NCI-H1417 treated with DMSO at 0.1 percent for 48 hours (cell line): ENCODE data around the gene RPS6KA2.
"Not testable (repeated sequence)": the region's sequence is repeated elsewhere in the genome, so short reads cannot be mapped to it uniquely, and the experiment has no call there.

Experiments used
- DNase-seq: peaks from one replicate; lab custom pipeline; 2025; lab: John Stamatoyannopoulos, UW

The RPS6KA2 gene

GRCh38 chr6:166591961-166592520, 35.0 kb downstream of the RPS6KA2 start:
- no peak for DNase-seq

- DNase-seq = no peak
These were observed 36.0 kb downstream of the RPS6KA2 start for GRCh38 chr6:166591026-166591425.

GRCh38 chr6:166589786-166590574, 37.1 kb downstream of the RPS6KA2 start:
- no peak for DNase-seq

GRCh38 chr6:166589337-166589731, 37.7 kb downstream of the RPS6KA2 start:
- DNase-seq = no peak

- no peak for DNase-seq
These were observed 38.2 kb downstream of the RPS6KA2 start for GRCh38 chr6:166588691-166589336.

- DNase-seq = no peak
These were observed 39.2 kb downstream of the RPS6KA2 start for GRCh38 chr6:166587631-166588413.

- DNase-seq = no peak
These were observed 40.5 kb downstream of the RPS6KA2 start, which contains the start of gene RAMACL for GRCh38 chr6:166586424-166587156. Gene RAMACL (minus strand): TSS chr6:166586678. CDS start chr6:166586477, 201 bp downstream.

- DNase-seq = no peak
These were observed 42.1 kb downstream of the RPS6KA2 start for GRCh38 chr6:166584853-166585429.

- DNase-seq = no peak
These were observed 42.9 kb downstream of the RPS6KA2 start for GRCh38 chr6:166584155-166584554.

GRCh38 chr6:166583230-166583965, 43.7 kb downstream of the RPS6KA2 start:
- DNase-seq = no peak

GRCh38 chr6:166582258-166582657, 44.8 kb downstream of the RPS6KA2 start:
- no peak for DNase-seq

GRCh38 chr6:166581801-166582200, 45.2 kb downstream of the RPS6KA2 start:
- not testable (repeated sequence) for DNase-seq

- DNase-seq = no peak
These were observed 46.0 kb downstream of the RPS6KA2 start for GRCh38 chr6:166581091-166581511.

GRCh38 chr6:166580076-166581050, 46.7 kb downstream of the RPS6KA2 start:
- DNase-seq = no peak

- no peak for DNase-seq
These were observed 47.7 kb downstream of the RPS6KA2 start for GRCh38 chr6:166579237-166579850.

- no peak for DNase-seq
These were observed 48.4 kb downstream of the RPS6KA2 start for GRCh38 chr6:166578536-166579236.

GRCh38 chr6:166575205-166575604, 51.8 kb downstream of the RPS6KA2 start:
- DNase-seq = no peak
